Activated T-helper 17 cell treated with anti-CD3 and anti-CD28 coated beads, Interleukin-2, amount 50 U/mL, for 72 hours (primary cell): ENCODE results near the gene WDSUB1. TPM values are rescaled to one million over a fixed set of nuclear protein-coding genes. Genes with fewer than 3 reads are reported as not detected.

Experiments
- ATAC-seq: fragments of 150-1000 bp; cut with Tn5 transposase; replicated peaks from 2 replicates; pipeline ENCODE4 v1.10.0; 2021; ENCODE audit warnings: mild to moderate bottlenecking, moderate library complexity
- H3K27ac Mint-ChIP-seq: one replicate; pipeline ENCODE4 v1.8.0; 2022; ENCODE audit warnings: mixed read lengths
- H3K27me3 Mint-ChIP-seq: one replicate; pipeline ENCODE4 v1.8.0; 2022; ENCODE audit warnings: mixed read lengths
- H3K36me3 Mint-ChIP-seq: one replicate; pipeline ENCODE4 v1.8.0; 2022; ENCODE audit warnings: low read depth, mild to moderate bottlenecking, mixed read lengths
- H3K4me1 Mint-ChIP-seq: one replicate; pipeline ENCODE4 v1.8.0; 2022; ENCODE audit warnings: mixed read lengths
- H3K4me3 Mint-ChIP-seq: one replicate; pipeline ENCODE4 v1.8.0; 2022; ENCODE audit warnings: mild to moderate bottlenecking, mixed read lengths
- H3K9me3 Mint-ChIP-seq: one replicate; pipeline ENCODE4 v1.8.0; 2022; ENCODE audit warnings: mixed read lengths
- total RNA-seq, 2 donors: library from RNA; stranded (reverse); gene quantifications; one replicate each; pipeline ENCODE4 v1.2.3, GENCODE V29; 2022

Gene WDSUB1
- total RNA-seq, 2 donors from 2014 or later: 7.6 to 7.8 TPM

- no peaks in the 10 kb centered on the region for H3K9me3 Mint-ChIP-seq
- H3K27ac Mint-ChIP-seq: no peak overlapping the region
- peaks cover 21% of the 10 kb centered on the region for H3K36me3 Mint-ChIP-seq
- peaks cover 4% of the 10 kb centered on the region for H3K4me1 Mint-ChIP-seq
- H3K27me3 Mint-ChIP-seq: no peaks in the 10 kb centered on the region
- no peak for ATAC-seq
- no peak overlapping the region for H3K4me3 Mint-ChIP-seq
Observed at GRCh38 chr2:159283529-159283928, 3.0 kb downstream of the WDSUB1 start.

DNA sequence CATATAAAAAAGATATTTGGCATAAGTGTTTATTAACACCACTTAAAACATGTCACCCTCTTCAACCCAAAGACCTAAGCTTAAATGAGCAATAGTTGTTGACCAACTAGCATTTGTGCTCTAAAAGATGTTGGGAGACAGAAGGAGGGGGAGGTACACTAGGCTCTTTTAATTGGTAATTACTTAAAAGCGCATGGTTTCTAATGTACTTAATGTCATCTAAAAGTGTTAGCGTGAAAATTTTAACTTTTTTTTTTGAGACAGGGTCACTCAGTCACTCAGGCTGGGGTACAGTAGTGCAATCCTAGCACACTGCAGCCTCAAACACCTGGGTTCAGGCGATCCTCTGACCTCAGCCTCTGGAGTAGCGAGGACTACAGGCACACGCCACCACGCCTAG is 5.5 kb downstream of the WDSUB1 start:
- H3K27ac Mint-ChIP-seq: no peak overlapping the region
- peaks cover 24% of the 10 kb centered on the region for H3K36me3 Mint-ChIP-seq
- no peaks in the 10 kb centered on the region for H3K27me3 Mint-ChIP-seq
- peaks cover 4% of the 10 kb centered on the region for H3K4me1 Mint-ChIP-seq
- ATAC-seq: no peak
- no peak overlapping the region for H3K4me3 Mint-ChIP-seq
- no peaks in the 10 kb centered on the region for H3K9me3 Mint-ChIP-seq

- no peak overlapping the region for H3K27ac Mint-ChIP-seq
- H3K4me3 Mint-ChIP-seq: no peak overlapping the region
- H3K4me1 Mint-ChIP-seq: peaks cover 2% of the 10 kb centered on the region
- no peak for ATAC-seq
- H3K27me3 Mint-ChIP-seq: no peaks in the 10 kb centered on the region
- H3K9me3 Mint-ChIP-seq: no peaks in the 10 kb centered on the region
- peaks cover 36% of the 10 kb centered on the region for H3K36me3 Mint-ChIP-seq
Observed at GRCh38 chr2:159279700-159280099, 6.8 kb downstream of the WDSUB1 start.

DNA sequence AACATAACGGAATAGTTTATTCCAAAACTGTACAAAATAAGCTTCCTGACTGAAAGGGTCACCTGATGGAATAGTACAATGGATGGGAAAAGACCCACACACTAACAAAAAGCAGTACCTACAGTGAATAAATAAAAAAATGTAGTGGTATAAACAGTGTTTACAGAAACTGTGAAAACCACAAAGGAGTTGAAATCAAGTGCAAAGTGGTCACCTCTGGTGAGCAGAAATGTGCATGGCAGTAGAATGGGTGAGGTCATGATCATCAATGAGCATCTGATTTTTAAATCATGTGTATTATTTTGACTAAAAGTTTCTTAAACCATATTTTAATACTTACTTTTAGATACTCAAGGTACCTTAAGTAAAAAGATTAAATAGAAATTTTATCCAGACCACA is 11.4 kb downstream of the WDSUB1 start:
- H3K27me3 Mint-ChIP-seq: no peaks in the 10 kb centered on the region
- no peaks in the 10 kb centered on the region for H3K9me3 Mint-ChIP-seq
- H3K27ac Mint-ChIP-seq: no peak overlapping the region
- ATAC-seq: no peak
- no peaks in the 10 kb centered on the region for H3K4me1 Mint-ChIP-seq
- peaks cover 64% of the 10 kb centered on the region for H3K36me3 Mint-ChIP-seq
- H3K4me3 Mint-ChIP-seq: no peak overlapping the region

DNA sequence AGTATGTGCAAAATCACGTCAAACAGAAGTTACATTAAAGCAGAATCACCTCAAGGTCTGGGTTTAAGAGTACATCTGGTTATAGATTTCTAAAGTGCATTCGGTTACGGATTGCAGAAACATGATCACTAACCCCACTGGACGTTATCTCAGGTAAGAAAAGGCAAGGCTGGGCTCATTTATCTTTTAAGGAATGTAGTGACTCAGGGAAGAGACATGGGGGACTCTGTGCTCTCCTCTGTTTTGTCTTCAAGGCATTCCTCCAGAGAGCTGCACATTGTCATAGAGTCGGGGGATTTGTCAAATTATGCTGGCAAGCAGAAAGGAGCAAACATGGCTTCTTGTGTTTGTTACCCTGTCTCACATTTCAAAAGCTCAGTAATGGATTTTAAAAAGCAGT is 14.3 kb downstream of the WDSUB1 start:
- Mint-ChIP-seq H3K4me3 (no peak overlapping the region), H3K9me3 (no peaks in the 10 kb centered on the region), H3K4me1 (no peaks in the 10 kb centered on the region), H3K27me3 (no peaks in the 10 kb centered on the region), H3K36me3 (peaks cover 59% of the 10 kb centered on the region), H3K27ac (no peak overlapping the region)
- ATAC-seq: no peak

DNA sequence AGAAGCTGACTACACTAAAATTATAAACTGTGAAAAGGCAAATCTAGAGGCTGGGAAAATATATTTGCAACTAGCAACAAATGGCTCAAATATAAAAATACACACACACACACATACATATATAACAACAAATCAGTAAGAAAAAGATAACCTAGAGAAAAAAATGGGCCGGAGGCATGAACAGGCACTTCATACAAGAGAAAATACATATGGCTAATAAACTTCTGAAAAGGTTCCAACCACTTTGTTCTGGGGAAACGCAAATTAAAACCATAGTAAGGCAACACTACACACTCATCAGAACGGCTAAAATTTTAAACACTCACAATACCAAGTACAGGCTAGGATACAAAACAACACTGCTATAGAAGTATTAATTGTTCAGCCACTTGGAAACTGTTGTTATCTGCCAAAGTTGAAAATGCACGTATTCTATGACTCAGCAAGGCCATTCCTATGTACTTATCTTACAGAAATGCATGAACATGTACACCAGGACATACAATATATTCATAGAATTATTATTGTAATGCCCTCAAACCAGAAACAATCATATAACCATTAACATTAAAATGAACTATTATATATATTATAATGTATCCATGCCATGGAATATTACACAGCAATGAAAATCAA is 15.6 kb downstream of the WDSUB1 start:
- Mint-ChIP-seq H3K27me3 (no peaks in the 10 kb centered on the region), H3K4me1 (peaks cover 5% of the 10 kb centered on the region), H3K27ac (no peak overlapping the region), H3K4me3 (no peak overlapping the region), H3K9me3 (no peaks in the 10 kb centered on the region), H3K36me3 (peaks cover 61% of the 10 kb centered on the region)
- no peak for ATAC-seq

DNA sequence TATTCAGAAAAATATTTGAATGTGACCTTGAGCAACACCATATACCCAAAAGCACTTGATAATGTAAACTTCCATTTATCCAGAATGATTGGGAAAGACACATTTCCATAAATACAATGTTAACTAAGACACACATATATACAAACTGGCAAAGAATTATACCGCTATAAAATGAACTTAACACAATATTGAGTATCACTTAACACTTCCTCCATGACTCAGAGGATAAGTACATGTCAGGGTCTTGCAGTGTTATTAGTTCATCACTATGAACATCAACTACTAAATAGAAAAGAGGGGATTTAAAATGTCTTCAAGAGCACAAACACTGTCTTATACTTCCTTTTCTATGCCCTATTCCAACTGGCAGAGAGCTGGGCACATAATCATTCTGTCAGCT is 18.6 kb downstream of the WDSUB1 start:
- no peaks in the 10 kb centered on the region for H3K27me3 Mint-ChIP-seq
- no peak overlapping the region for H3K27ac Mint-ChIP-seq
- no peaks in the 10 kb centered on the region for H3K9me3 Mint-ChIP-seq
- peaks cover 5% of the 10 kb centered on the region for H3K4me1 Mint-ChIP-seq
- H3K4me3 Mint-ChIP-seq: no peak overlapping the region
- ATAC-seq: no peak
- peaks cover 46% of the 10 kb centered on the region for H3K36me3 Mint-ChIP-seq

DNA sequence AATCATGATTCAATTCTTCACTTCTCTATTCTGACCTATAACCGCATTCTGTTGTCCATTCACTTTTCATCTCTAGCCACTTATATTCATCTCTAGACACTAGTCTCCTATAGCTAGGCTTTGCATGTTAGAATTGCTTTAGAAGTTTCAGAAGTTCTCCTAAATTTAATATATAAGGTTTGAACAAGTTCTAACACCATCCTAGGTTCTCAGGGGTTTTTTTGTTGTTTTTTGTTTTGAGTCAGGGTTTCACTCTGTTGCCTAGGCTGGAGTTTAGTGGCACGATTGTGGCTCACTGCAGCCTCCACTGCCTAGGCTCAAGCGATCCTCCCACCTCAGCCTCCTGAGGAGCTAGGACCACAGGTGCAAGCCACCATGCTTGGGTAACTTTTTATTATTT is 19.9 kb downstream of the WDSUB1 start:
- peak; percentile 65 for ATAC-seq
- Mint-ChIP-seq H3K4me1 (peaks cover 5% of the 10 kb centered on the region), H3K4me3 (no peak overlapping the region), H3K9me3 (no peaks in the 10 kb centered on the region), H3K36me3 (peaks cover 38% of the 10 kb centered on the region), H3K27me3 (no peaks in the 10 kb centered on the region), H3K27ac (peak overlapping the region; percentile 20)

DNA sequence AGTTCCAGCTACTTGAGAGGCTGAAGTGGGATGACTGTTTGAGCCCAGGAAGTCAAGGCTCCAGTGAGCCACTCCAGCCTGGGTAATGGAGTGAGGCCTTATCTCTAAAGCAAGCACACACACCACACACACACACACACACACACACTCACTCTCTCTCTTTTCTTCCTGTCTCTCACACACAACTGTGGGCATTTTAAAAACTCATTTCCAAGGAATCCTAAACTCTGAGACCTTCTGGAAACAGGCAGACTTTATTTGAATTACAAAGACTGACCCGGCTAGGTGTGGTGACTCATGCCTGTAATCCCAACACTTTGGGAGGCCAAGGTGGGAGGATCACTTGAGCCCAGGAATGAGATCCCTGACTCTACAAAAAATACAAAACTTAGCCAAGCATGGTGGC is 21.3 kb downstream of the WDSUB1 start:
- Mint-ChIP-seq H3K27ac (no peak overlapping the region), H3K4me3 (no peak overlapping the region), H3K9me3 (no peaks in the 10 kb centered on the region), H3K4me1 (peaks cover 5% of the 10 kb centered on the region), H3K27me3 (no peaks in the 10 kb centered on the region), H3K36me3 (peaks cover 24% of the 10 kb centered on the region)
- no peak for ATAC-seq

DNA sequence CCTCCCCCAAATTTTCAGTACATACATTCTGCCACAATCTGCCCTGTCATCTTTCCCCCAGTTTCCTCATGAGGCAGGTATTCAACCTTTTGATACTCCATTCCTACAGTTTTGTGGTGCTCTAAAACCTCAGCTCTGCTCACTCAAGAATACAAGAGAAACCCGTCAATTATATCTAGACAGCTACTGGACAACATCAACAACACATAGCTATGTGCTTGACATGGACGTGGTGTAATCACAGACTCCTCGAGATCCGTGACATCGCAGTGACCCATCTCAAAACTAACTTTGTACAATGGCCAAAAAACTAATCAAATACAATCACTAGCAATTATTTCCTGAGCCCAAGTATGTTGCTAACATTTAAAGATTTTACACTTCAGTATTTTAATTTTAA is 23.6 kb downstream of the WDSUB1 start:
- H3K4me3 Mint-ChIP-seq: no peak overlapping the region
- peaks cover 15% of the 10 kb centered on the region for H3K36me3 Mint-ChIP-seq
- peaks cover 5% of the 10 kb centered on the region for H3K4me1 Mint-ChIP-seq
- no peak overlapping the region for H3K27ac Mint-ChIP-seq
- no peak for ATAC-seq
- no peaks in the 10 kb centered on the region for H3K27me3 Mint-ChIP-seq
- H3K9me3 Mint-ChIP-seq: no peaks in the 10 kb centered on the region

DNA sequence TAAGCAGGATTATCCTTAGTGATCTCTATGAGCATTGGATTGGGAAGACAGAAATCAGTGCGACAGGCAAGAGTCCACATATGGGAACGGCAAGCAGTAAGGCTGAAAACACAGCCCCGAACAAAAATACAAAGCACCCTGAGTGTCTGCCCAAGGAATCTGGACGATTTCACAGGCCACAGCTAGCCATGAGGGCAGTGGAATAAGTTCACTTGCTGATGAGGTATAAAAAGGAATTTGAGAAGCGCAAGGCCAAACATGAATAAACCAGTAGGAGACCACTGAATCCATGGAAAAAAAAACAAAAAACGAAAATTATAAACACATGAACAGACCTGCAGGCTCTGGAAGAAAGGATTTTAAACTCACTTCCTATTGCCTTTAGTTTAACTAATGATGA is 24.3 kb downstream of the WDSUB1 start:
- no peak for ATAC-seq
- Mint-ChIP-seq H3K9me3 (no peaks in the 10 kb centered on the region), H3K36me3 (peaks cover 11% of the 10 kb centered on the region), H3K4me3 (no peak overlapping the region), H3K27me3 (no peaks in the 10 kb centered on the region), H3K4me1 (peaks cover 5% of the 10 kb centered on the region), H3K27ac (no peak overlapping the region)

- H3K4me3 Mint-ChIP-seq: no peak overlapping the region
- H3K27me3 Mint-ChIP-seq: no peaks in the 10 kb centered on the region
- H3K36me3 Mint-ChIP-seq: peaks cover 15% of the 10 kb centered on the region
- H3K4me1 Mint-ChIP-seq: no peaks in the 10 kb centered on the region
- no peak for ATAC-seq
- no peaks in the 10 kb centered on the region for H3K9me3 Mint-ChIP-seq
- no peak overlapping the region for H3K27ac Mint-ChIP-seq
Observed at GRCh38 chr2:159256159-159256558, 30.3 kb downstream of the WDSUB1 start.

- no peak for ATAC-seq
- peaks cover 25% of the 10 kb centered on the region for H3K36me3 Mint-ChIP-seq
- H3K27ac Mint-ChIP-seq: no peak overlapping the region
- no peaks in the 10 kb centered on the region for H3K27me3 Mint-ChIP-seq
- no peaks in the 10 kb centered on the region for H3K4me1 Mint-ChIP-seq
- no peaks in the 10 kb centered on the region for H3K9me3 Mint-ChIP-seq
- no peak overlapping the region for H3K4me3 Mint-ChIP-seq
Observed at GRCh38 chr2:159252905-159253304, 33.6 kb downstream of the WDSUB1 start.

DNA sequence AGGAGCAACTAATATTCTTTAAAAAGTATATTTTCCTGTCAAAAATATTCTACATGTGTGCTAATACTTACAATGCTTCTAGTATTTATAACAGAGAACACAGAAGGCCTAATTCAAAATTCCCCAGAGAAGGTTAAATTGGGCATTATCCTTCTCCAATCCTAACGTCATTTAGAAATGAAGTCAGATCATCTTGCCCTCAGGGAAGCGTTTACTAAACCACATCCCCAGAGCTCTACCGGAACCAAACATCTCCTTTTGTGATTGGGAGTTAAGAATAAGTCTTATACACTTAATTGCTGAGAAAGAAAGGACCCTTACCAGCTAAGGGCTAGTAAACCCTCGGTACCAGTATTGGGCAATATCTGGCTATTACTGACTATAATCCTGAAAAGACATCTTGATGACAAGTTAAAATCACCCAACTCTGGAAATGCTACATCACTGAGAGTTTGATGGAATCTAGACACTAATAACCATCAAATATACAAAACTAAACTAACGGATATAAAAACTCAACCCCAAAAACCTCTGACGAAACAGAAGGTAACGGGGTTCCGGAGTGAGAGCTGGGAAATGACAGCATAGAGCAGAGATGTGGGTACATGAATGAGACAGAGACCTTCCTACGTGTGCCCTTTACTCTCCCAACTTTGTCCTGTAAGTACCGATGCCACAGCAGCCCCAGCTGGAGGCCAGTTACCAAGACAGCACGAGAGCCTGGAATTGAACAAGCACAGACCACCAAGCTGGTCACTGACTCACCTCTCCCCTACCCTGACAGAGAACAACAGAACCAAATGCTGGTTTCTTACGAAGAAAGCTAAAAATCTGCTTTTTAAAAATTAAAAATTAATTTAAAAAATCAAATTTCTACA is 35.0 kb downstream of the WDSUB1 start:
- H3K27ac Mint-ChIP-seq: no peak overlapping the region
- no peaks in the 10 kb centered on the region for H3K4me1 Mint-ChIP-seq
- peaks cover 36% of the 10 kb centered on the region for H3K36me3 Mint-ChIP-seq
- no peaks in the 10 kb centered on the region for H3K27me3 Mint-ChIP-seq
- no peaks in the 10 kb centered on the region for H3K9me3 Mint-ChIP-seq
- no peak overlapping the region for H3K4me3 Mint-ChIP-seq
- no peak for ATAC-seq

DNA sequence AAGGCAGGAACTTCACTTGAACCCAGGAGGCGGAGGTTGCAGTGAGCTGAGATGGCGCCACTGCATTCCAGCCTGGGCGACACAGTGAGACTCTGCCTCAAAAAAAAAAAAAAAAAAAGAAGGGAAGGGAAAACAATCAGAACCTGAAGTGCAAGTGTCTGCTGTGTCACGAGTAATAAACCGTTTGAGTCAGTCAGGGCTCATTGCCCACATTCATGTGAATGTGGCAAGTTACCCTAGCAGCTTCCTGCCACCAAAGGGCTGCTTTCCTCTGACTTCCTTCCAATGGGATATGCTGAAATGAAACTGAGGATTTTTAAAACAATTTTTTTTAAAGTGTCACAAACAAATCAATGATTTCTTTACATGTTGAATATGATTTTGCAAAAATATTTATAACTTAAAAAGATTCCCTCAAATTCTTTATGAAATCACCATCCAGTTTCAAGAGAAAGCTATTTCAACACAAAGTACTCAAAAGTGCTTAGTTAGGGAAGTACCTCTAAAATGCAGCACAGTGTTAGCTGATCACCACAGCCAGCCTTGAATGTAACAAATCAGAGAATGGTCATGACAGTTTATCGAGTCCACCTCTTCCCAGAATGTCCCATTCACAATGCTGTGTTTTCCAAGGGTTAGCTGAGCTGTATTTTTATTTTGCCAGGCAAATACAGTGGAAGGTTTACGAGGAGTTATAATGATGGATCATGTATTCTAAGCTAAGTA is 36.4 kb downstream of the WDSUB1 start:
- H3K27ac Mint-ChIP-seq: no peak overlapping the region
- no peak for ATAC-seq

More for the DNA sequence above, 36.4 kb downstream of the WDSUB1 start:
- Mint-ChIP-seq H3K36me3 (peaks cover 41% of the 10 kb centered on the region), H3K4me3 (no peak overlapping the region), H3K4me1 (no peaks in the 10 kb centered on the region), H3K27me3 (no peaks in the 10 kb centered on the region), H3K9me3 (no peaks in the 10 kb centered on the region)
